Spleen (tissue), 11 donors: ENCODE measurements around the gene HNRNPA1. TPM values are rescaled to one million over a fixed set of nuclear protein-coding genes. Genes with fewer than 3 reads are reported as not detected.

Source experiments
- DNase-seq: peaks from one replicate; pipeline ENCODE4 v3.0.0-alpha.2; 2020
- H3K27ac ChIP-seq, 8 donors: fragments of 200-600 bp; sonication (generic) in 7 of 8; 1 replicate in 4 of 8; 2 replicates in 4 of 8; pipeline versions ENCODE4 v1.5.0 to v1.8.0; 2016 to 2021; ENCODE audit warnings: inconsistent platforms in 4 of 8, mild to moderate bottlenecking in 4 of 8, moderate library complexity in 1 of 8
- H3K27me3 ChIP-seq, 7 donors: fragments of 200-600 bp; sonication (generic) in 6 of 7; replicated peaks in 1 of 7; 1 replicate in 4 of 7; 2 replicates in 3 of 7; pipeline versions ENCODE4 v1.5.0 to v1.8.0; 2016 to 2021; ENCODE audit warnings: inconsistent platforms in 3 of 7, mild to moderate bottlenecking in 1 of 7
- H3K36me3 ChIP-seq, 6 donors: fragments of 200-600 bp; sonication (generic) in 5 of 6; 1 replicate in 4 of 6; 2 replicates in 2 of 6; pipeline versions ENCODE4 v1.5.0 to v1.8.0; 2016 to 2021; ENCODE audit warnings: inconsistent platforms in 2 of 6
- H3K4me1 ChIP-seq, 6 donors: fragments of 200-600 bp; sonication (generic) in 5 of 6; 1 replicate in 3 of 6; 2 replicates in 3 of 6; pipeline versions ENCODE4 v1.5.0 to v1.8.0; 2016 to 2021; ENCODE audit warnings: inconsistent platforms in 3 of 6
- H3K4me3 ChIP-seq, 8 donors: fragments of 200-600 bp; sonication (generic) in 7 of 8; 1 replicate in 4 of 8; 2 replicates in 4 of 8; pipeline versions ENCODE4 v1.5.0 to v1.8.0; 2016 to 2021; ENCODE audit warnings: inconsistent platforms in 4 of 8, mild to moderate bottlenecking in 4 of 8, moderate library complexity in 2 of 8
- H3K9me3 ChIP-seq, 8 donors: fragments of 200-600 bp; sonication (generic) in 7 of 8; 1 replicate in 4 of 8; 2 replicates in 4 of 8; pipeline versions ENCODE4 v1.5.0 to v1.8.0; 2016 to 2021; ENCODE audit warnings: inconsistent platforms in 4 of 8
- POLR2A ChIP-seq, 3 donors: fragments of 450-650 bp; IDR thresholded peaks; one replicate each; pipeline ENCODE4 v1.5.1; 2017; ENCODE audit warnings: antibody characterized with exemption in 3 of 3, mild to moderate bottlenecking in 1 of 3
- POLR2AphosphoS5 ChIP-seq, 3 donors: sonication (generic); formaldehyde crosslinking; IDR thresholded peaks; one replicate each; pipeline ENCODE4 v1.5.1; 2017; ENCODE audit warnings: antibody characterized with exemption in 3 of 3
- WGBS, 5 donors: extraction: QIAGEN DNeasy Blood & Tissue Kit in 3 of 5; methylation state at CpG; one replicate each; pipeline versions ENCODE4 v1.1.5 to v1.1.7; 2013 to 2018; 5-methylcytosine and 5-hydroxymethylcytosine counted together
- intact Hi-C: fragments of 100-400 bp; cut with DNase I; formaldehyde crosslinking; loops from one replicate; pipeline ENCODE4 v1.15.0; 2023; ENCODE audit warnings: low total_unique reads
- polyA plus RNA-seq, 3 donors: library from polyadenylated mRNA; stranded (reverse); fragments of 200-250 nt; gene quantifications; one replicate each; pipeline ENCODE4 v1.2.1, GENCODE V29; 2013
- total RNA-seq, 7 donors: library from RNA; depleted of rRNA in 3 of 7; stranded (reverse); fragments of >200 nt in 3 of 7; fragmentation: NEBNext Ultra II Directional in 4 of 7; extraction: Animal tissue kit (Norgen Biotek cat#: 25700) in 4 of 7; gene quantifications; one replicate each; pipeline versions ENCODE4 v1.1.0 to v1.2.1, GENCODE V29; 2016 to 2021
- TF ChIP-seq, protein P1 (sequence below), 11 experiments: fragments of 200-600 bp in 7 of 11; fragments of 450-650 bp in 4 of 11; sonication (generic) in 4 of 11; IDR thresholded peaks in 8 of 11; conservative IDR thresholded peaks in 3 of 11; 1 replicate in 7 of 11; 2 replicates in 4 of 11; pipeline versions ENCODE4 v1.4.0 to v1.8.0; 2016 to 2021; ENCODE audit warnings: antibody characterized with exemption in 11 of 11, inconsistent platforms in 4 of 11, mild to moderate bottlenecking in 1 of 11
- donor health status: healthy with polysubstance abuse.
- donor health status: DM: no; HTN: no; CAD: no; lungs with moderate emphysema.
- donor health status: DM: no; HTN: no; CAD: no.
- donor health status: Bipolar disorder and iron deficiency.
- donor health status: healthy.
- donor health status: DM: no; HTN: no; CAD: no.
- donor health status: DM: yes; HTN: yes; CAD: no.

Gene HNRNPA1
- total and polyA plus RNA-seq, 10 donors: 511 to 1,168 (median 873) TPM

DNA sequence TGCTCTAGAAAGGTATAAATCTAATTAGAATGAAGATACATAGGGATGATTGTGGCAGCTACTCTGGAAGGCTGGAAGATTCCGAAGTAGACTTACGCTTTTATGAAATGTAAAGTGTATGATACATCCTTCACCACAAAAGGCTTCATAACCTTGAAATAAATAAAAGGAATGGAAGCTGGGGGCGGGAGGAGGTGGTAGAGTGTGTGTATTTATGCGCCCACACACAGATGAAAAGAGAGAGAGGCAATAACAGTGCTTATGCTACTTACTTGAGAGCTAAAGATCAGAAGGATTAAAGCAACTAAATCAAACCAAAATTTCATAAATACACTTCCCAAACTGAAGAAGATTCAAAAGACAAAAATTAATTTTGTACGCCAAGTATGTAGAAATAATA lies 31.0 kb upstream of the HNRNPA1 start:
- TF ChIP-seq, protein P1, sequence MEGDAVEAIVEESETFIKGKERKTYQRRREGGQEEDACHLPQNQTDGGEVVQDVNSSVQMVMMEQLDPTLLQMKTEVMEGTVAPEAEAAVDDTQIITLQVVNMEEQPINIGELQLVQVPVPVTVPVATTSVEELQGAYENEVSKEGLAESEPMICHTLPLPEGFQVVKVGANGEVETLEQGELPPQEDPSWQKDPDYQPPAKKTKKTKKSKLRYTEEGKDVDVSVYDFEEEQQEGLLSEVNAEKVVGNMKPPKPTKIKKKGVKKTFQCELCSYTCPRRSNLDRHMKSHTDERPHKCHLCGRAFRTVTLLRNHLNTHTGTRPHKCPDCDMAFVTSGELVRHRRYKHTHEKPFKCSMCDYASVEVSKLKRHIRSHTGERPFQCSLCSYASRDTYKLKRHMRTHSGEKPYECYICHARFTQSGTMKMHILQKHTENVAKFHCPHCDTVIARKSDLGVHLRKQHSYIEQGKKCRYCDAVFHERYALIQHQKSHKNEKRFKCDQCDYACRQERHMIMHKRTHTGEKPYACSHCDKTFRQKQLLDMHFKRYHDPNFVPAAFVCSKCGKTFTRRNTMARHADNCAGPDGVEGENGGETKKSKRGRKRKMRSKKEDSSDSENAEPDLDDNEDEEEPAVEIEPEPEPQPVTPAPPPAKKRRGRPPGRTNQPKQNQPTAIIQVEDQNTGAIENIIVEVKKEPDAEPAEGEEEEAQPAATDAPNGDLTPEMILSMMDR (IDR thresholded peaks at IDR 0.05 in 8 of 11, conservative IDR thresholded peaks at IDR 0.05 in 3 of 11): no peak
- no peak for TF ChIP-seq POLR2A (IDR thresholded peaks at IDR 0.05)
- TF ChIP-seq POLR2AphosphoS5 (IDR thresholded peaks at IDR 0.05): no peak
- DNase-seq: no peak
- Histone ChIP-seq H3K36me3 (peaks cover 0 to 80% (median 45%) of the 10 kb centered on the region in 6 donors), H3K27me3 (no peaks in the 10 kb centered on the region), H3K4me3 (no peak overlapping the region), H3K4me1 (peaks cover 0 to 16% (median 3%) of the 10 kb centered on the region in 6 donors), H3K27ac (no peak overlapping the region), H3K9me3 (no peaks in the 10 kb centered on the region)
- WGBS, 5 donors: 94 to 95% (median 94%) methylated on average over 5 of the region's 5 CpGs
- intact Hi-C loops: no loop called here

DNA sequence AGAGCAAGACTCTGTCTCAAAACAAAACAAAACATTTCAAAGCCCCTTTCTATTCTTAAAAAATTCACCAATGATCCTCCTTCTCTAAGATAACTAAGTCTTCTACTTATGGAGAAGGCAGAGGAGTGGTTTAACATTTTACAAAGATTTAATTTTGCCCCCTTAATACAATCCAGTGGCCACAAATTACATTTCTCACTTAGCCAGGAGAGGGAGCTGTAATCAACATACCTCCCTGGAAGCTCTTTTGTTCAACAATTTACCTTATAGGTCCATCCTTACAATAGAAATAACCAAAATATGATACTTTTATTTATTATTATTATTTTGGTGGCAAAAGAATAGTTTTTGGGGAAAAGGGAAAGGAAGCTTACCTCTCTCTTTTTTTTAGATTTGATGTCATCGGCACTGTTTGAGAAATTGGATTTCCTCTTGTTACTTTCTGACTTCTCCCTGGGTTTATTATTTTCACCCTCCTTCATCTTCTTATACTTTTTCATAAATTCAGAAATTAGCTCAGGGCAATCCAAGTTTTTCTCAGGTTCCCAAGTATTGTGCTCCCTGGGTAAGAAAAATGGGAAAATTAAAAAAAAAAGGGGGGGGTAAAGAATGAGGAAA lies 28.8 kb upstream of the HNRNPA1 start:
- WGBS, 5 donors: 78 to 97% (median 91%) methylated on average over 1 of the region's 1 CpG
- Histone ChIP-seq H3K9me3 (no peaks in the 10 kb centered on the region), H3K27me3 (no peaks in the 10 kb centered on the region), H3K4me3 (no peak overlapping the region), H3K27ac (peak overlapping the region in 1 of 8 donors; percentile 21), H3K36me3 (peaks cover 0 to 80% (median 43%) of the 10 kb centered on the region in 6 donors), H3K4me1 (peaks cover 0 to 16% (median 4%) of the 10 kb centered on the region in 6 donors)
- TF ChIP-seq POLR2A (IDR thresholded peaks at IDR 0.05): no peak
- TF ChIP-seq, protein P1 (IDR thresholded peaks at IDR 0.05 in 8 of 11, conservative IDR thresholded peaks at IDR 0.05 in 3 of 11): peak in 9 of 11 experiments; percentile 40 to 69 (median 64)
- TF ChIP-seq POLR2AphosphoS5 (IDR thresholded peaks at IDR 0.05): no peak
- no peak for DNase-seq
- intact Hi-C loops: loop anchor here (10.0 kb wide), 1 partner anchor 113 kb away; the partner anchor contains the start of gene GPR84

DNA sequence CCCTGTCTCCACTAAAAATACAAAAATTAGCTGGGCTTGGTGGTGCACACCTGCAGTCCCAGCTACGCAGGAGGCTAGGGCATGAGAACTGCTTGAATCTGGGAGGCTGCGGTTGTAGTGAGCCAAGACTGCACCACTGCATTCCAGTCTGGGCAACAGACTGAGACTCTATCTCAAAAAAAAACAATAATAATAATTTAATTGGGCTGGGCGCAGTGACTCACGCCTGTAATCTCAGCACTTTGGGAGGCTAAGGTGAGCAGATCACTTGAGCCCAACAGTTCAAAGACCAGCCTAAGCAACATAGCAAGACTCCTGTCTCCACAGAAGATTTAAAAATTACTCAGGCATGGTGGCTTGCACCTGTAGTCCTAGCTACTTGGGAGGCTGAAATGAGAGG lies 27.3 kb upstream of the HNRNPA1 start:
- Histone ChIP-seq H3K4me1 (peaks cover 0 to 23% (median 8%) of the 10 kb centered on the region in 6 donors), H3K27me3 (no peaks in the 10 kb centered on the region), H3K27ac (no peak overlapping the region), H3K4me3 (no peak overlapping the region), H3K36me3 (peaks cover 0 to 74% (median 48%) of the 10 kb centered on the region in 6 donors), H3K9me3 (no peaks in the 10 kb centered on the region)
- 95 to 99% (median 97%) methylated on average over 4 of the region's 4 CpGs for WGBS, 5 donors
- intact Hi-C loops: loop anchor here (10.0 kb wide), 1 partner anchor 112 kb away; the partner anchor contains the start of gene GPR84
- TF ChIP-seq POLR2A (IDR thresholded peaks at IDR 0.05): no peak
- TF ChIP-seq POLR2AphosphoS5 (IDR thresholded peaks at IDR 0.05): no peak
- TF ChIP-seq, protein P1 (IDR thresholded peaks at IDR 0.05 in 8 of 11, conservative IDR thresholded peaks at IDR 0.05 in 3 of 11): no peak
- no peak for DNase-seq

DNA sequence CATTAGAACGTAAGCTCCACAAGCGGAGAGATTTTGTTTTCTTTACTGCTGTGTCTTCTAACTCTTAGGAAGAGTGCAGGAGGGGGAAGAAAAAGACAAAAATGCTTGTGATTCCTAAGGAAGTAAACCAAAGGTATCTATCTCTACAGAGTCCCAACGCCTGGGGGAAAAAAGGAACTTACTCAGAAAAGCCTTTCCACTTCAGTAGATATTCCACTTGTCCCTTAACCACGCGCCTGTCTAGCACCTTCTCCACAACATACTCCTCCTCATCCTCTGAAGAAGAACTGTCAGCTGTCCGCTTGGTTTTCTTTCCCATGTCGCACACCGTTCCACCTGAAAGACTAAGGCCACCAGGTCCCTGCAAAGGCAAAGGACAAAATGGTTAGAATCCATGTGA lies 23.2 kb upstream of the HNRNPA1 start:
- Histone ChIP-seq H3K27ac (no peak overlapping the region), H3K9me3 (no peaks in the 10 kb centered on the region), H3K36me3 (peaks cover 0 to 47% (median 34%) of the 10 kb centered on the region in 6 donors), H3K4me3 (no peak overlapping the region), H3K27me3 (no peaks in the 10 kb centered on the region), H3K4me1 (peaks cover 19 to 56% (median 37%) of the 10 kb centered on the region in 6 donors)
- DNase-seq: no peak
- 83 to 91% (median 86%) methylated on average over 8 of the region's 8 CpGs for whole genome bisulfite sequencing, 5 donors
- no peak for TF ChIP-seq POLR2AphosphoS5 (IDR thresholded peaks at IDR 0.05)
- no peak for TF ChIP-seq POLR2A (IDR thresholded peaks at IDR 0.05)
- TF ChIP-seq, protein P1 (IDR thresholded peaks at IDR 0.05 in 8 of 11, conservative IDR thresholded peaks at IDR 0.05 in 3 of 11): no peak
- intact Hi-C loops: loop anchor here (10.0 kb wide), 1 partner anchor 107 kb away; the partner anchor contains the start of gene GPR84
